Sciatic nerve (tissue), 2 donors: ENCODE data around the gene CD72. TPM values are rescaled to one million over a fixed set of nuclear protein-coding genes. Genes with fewer than 3 reads are reported as not detected.
"Not testable (repeated sequence)": the region's sequence is repeated elsewhere in the genome, so short reads cannot be mapped to it uniquely, and the experiment has no call there.

Experiments used
- ATAC-seq: fragments of 200-7000 bp; cut with Tn5 transposase; one replicate; pipeline ENCODE4 v1.9.1; 2020; ENCODE audit warnings: mild to moderate bottlenecking, moderate library complexity
- DNase-seq: peaks from one replicate; pipeline ENCODE4 v3.0.0-alpha.2; 2020; ENCODE audit warnings: low spot score
- intact Hi-C: fragments of 100-400 bp; cut with DNase I; formaldehyde crosslinking; loops from one replicate; pipeline ENCODE4 v1.14.2; 2022
- total RNA-seq: library from RNA; stranded (reverse); fragmentation: NEBNext Ultra II Directional; extraction: Animal tissue kit (Norgen Biotek cat#: 25700); gene quantifications from one replicate; pipeline ENCODE4 v1.2.1, GENCODE V29; 2021
- donor health status: DM: no; HTN: no; CAD: no.
- donor health status: DM: no; HTN: no; CAD: no.

Gene CD72
- total RNA-seq, 1 donor from 2014 or later, result 5.5 TPM

DNA sequence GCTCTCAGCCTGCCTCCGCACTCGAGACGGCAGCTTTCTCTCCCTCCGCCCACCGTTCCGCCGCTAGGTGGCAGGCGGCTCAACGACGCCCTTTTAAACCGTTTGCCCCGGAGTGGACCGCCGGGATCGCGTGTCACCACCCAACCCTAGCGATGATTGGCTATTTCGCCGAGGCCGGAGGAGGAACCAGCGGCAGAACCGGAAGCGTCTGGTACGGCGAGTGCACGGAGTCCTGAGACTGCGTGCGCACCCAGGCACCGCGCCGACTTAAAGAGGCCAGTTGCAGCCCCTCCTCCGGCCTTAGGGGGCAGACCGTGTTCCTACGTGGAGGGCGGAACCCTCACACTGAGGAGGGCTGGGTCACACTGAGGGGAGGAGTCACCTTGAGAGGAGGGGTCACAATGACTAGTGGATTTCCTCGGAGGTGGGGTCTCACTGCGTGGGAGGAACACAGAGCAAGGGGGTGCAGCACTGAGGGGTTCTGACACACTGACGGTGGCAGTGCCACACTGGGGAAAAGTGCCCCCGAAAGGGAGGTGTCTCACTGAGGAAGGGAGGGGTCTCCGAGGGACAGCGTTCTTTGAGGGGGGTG lies 14.1 kb downstream of the CD72 start:
- DNase-seq, result peak; percentile 100
- intact Hi-C loops, result no loop called here

DNA sequence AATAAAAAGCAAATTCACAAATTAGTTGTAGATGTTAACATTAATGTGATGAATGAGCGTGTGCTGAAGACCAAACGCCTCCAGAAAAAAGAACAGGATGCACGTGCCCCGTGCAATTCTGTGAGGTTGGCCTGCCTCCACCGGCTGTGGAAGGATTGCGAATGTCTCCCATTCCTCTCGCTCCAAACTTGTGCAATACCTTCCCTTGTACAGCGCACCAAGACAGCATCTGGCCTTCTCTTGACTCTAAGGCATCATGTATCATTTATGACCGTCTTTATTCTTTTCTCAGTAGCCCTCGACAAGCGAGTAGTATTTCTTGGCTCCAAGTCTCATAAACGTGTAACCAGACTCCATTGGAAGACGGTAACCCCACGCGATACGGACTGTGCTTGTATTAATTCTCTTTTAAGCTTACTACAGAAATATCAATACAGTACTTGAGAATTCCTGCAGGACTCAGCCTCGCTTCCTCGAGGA lies 14.7 kb downstream of the CD72 start:
- ATAC-seq (peak; percentile 66), DNase-seq (peak; percentile 83)
- intact Hi-C loops, result no loop called here

More for the DNA sequence above, 14.1 kb downstream of the CD72 start:
- ATAC-seq, result peak; percentile 97

DNA sequence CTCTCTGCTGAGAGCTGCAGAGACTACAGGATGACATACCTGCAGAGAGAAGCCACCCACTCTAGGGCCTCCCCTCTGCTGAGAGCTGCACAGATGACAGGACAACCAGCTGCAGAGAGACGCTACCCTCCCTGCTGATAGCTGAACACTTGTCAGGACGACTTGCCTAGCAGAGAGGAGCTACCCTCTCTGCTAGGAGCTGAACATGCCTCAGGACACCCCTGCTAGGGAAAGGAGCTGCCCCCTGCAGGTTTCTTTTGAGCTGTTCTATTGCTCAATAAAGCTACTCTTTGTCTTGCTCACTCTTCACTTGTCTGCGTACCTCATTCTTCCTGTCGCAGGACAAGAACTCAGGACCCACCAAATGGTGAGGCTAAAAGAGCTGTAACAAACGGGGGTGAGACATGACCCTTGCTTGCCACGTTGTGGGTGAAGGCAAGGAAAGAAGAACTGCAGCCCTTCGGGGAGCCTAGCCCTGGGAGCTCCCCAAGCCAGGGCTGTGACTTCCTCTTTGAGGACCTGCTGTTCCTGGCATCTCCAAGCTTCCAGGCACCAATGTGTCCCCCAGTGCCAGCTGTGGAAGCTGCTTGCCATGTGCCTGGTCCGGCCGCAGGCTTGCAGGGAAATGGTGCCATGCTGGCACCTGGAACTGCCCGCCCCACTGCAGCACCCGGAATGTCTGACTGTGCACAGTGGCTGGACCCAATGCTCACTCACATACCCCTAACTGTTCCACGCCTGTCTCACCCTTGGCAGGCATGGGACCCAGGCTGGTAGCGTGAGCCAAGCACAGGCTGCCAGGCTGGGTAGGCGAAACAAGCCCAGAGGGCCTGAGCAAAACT lies 18.2 kb downstream of the CD72 start:
- ATAC-seq (no peak), DNase-seq (no peak)
- intact Hi-C loops, result no loop called here

DNA sequence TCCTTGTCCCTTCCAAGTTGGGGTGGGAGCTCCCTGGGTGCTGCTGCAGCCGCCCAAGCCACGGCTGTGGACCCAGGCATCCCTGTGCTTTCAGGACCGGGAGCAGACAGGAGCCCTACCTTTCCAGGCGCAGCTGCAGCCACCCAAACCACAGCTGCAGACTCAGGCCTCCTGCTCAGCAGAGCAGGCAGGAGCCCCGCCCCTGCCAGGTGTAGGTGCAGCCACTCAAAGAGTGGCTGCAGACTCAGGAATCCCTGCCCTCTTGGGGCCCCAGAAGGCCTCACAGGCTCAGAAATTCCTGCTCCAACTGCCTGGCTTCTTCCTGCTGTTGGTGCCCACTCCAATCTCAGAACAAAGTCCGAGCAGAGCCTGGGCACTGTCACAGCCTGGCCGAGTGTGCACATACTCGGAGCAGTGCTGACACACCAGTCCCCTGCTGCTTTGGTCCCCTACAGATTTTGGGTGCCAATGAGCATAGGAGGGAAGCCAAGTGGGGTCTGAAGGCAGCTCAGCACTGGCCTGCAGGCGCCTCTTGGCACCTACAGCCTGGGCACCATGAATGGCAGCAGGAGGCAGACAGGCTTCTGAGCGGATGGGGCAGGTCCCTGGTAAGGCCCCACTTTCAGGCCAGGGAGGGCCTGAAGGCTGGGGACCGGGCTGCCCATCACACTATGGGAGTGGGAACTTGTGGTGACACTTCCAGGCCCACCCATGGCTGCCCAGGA lies 19.2 kb downstream of the CD72 start:
- no peak for DNase-seq
- ATAC-seq, result no peak
- intact Hi-C loops, result no loop called here

DNA sequence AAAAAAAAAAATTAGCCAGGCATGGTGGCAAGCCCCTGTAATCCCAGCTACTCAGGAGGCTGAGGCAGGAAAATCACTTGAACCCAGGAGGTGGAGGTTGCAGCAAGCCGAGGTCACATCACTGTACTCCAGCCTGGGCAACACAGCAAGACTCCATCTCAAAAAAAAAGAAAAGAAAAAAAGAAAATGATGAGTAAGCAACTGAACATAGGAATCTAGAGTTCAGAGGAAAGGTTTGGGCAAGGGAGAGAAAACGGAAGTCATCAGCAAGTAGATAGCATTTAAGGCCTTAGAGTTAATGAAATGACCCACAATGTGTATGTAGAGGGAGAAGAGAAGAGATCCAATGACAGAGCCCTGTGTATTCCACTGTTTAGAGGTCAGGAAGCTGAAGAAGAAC lies 21.3 kb downstream of the CD72 start:
- ATAC-seq, intact Hi-C loops, DNase-seq: not testable (repeated sequence)

DNA sequence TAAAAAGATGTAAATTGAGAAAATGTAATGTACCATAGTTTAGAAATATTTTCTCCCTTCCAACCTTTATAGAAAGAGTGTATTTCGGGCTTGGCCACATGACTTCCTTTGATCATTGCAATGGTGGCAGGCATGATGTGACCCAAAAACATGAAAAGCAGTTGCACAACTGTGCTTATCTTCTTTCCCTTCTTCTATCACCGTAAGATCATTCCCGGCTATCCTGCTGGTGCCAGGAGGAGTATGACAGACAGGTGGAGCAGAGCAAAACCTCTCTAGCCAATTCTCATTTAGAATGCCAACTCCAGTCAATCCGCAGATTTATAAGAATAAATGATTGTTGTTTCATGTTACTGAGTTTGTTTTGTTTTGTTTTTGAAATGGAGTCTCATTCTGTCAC lies 23.7 kb downstream of the CD72 start:
- ATAC-seq (no peak), DNase-seq (no peak)
- intact Hi-C loops, result no loop called here

DNA sequence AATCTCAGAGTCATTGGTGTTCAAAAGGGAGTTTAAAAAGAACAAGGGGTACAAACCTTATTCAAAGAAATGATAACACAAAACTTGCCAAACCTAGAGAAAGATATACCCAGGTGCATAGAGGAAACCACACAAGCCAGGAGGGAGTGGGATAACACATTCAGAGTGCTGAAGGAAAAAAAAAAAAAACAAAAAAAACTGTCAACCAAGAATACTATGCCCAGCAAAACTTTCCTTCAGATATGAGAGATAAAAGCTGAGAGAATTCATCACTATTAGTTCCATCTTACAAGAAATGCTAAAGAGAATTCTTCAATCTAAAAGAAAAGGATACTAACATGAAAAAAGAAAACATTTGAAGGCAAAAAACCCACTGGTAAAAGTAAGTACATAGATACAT lies 24.6 kb downstream of the CD72 start:
- intact Hi-C loops, result no loop called here
- ATAC-seq, result no peak
- no peak for DNase-seq

DNA sequence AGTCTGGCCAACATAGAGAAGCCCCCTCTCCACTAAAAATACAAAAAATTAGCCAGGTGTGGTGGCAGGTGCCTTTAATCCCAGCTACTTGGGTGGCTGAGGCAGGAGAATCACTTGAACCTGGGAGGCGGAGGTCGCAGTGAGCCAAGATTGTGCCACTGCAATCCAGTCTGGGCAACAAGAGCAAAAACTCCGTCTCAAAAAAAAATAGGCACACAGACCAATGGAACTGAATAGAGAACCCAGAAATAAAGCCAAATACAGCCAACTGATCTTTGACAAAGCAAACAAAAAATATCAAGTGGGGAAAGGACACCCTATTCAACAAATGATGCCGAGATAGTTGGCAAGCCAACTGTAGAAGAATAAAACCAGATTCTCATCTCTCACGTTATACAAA lies 29.7 kb downstream of the CD72 start:
- DNase-seq, intact Hi-C loops, ATAC-seq: not testable (repeated sequence)

DNA sequence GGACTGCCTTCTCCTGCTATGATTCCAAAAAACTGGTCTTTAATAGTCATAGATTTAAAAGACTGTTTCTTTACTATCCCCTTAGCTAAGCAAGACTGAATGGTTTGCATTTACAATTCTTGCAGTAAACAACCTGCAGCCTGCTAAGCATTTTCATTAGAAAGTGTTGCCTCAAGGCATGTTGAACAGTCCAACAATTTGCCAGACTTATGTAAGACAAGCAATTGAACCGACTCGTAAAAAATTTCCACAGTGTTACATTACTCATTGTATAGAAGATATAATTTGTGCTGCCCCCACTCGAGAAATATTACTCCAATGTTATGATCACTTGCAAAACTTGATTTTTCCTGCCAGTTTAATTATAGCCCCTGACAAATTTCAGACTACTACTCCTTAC lies 33.5 kb downstream of the CD72 start:
- DNase-seq, intact Hi-C loops, ATAC-seq: not testable (repeated sequence)

DNA sequence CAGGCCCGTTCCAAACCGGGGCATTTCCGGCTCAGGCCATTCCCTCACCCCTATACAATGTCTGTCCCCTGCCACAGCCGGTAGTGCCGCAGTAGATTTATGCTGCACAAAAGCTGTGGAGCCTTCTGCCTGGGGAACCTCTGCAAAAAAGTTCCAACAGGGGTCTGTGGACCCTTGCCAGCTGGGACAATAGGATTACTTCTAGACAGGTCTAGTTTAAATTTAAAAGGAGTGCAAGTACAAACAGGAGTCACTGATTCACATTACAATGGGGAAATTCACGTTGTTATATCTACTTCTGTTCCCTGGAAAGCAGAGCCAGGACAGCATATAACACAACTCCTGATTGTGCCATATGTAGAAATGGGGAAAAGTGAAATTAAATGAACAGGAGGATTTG lies 34.7 kb downstream of the CD72 start:
- intact Hi-C loops, ATAC-seq: not testable (repeated sequence)

DNA sequence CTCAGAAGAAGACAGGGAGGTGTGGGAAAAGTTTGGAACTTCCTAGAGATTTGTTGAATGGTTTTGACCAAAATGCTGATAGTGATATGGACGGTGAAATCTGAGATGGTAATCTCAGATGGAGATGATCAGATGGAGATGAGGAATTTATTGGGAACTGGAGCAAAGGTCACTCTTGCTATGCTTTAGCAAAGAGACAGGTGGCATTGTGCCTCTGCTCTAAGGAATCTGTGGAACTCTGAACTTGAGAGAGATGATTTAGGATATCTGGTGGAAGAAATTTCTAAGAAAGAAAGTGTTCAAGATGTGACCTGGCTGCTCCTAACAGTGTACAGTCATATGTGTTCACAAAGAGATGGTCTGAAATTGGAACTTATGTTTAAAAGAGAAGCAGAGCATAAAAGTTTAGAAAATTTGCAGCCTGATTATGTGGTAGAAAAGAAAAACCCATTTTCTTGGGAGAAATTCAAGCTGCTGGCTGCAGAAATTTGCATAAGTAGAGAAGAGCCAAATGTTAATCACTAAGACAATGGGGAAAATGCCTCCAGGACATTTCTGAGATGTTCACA lies 38.5 kb downstream of the CD72 start:
- DNase-seq, ATAC-seq, intact Hi-C loops: not testable (repeated sequence)

More for the DNA sequence above, 34.7 kb downstream of the CD72 start:
- DNase-seq, result not testable (repeated sequence)

DNA sequence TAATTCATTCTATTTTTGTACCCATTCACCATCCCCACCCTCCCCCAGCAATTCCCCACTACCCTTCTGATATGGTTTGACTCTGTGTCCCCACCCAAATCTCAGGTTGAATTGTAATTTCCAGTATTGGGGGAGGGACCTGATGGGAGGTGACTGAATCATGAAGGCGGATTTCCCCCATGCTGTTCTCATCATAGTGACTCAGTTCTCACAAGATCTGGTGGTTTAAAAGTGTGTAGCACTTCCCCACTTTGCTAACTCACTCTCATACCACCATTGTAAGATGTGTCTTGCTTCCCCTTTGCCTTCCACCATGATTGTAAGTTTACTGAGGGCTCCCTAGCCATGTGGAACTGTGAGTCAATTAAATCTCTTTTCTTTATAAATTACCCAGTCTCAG lies 39.1 kb downstream of the CD72 start:
- ATAC-seq (no peak), DNase-seq (no peak)
- intact Hi-C loops, result no loop called here

DNA sequence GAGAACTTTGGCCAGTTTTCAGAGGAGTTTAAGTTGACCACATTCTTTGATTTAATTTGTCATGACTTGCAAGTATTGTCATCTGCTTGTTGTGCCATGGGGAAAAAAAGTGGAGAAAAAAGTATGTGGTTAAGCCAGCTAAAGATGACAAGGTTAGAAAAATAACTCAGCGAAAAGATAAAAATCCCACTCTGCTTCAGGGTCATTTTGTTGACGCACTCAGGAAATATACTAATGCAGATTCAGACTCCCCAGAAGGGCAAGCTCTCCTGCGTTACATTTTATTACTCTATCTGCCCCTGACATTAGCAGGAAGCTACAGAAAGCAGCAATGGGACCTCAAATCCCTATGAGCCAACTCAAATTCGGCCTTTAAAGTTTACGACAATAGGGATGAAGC lies 40.7 kb downstream of the CD72 start:
- intact Hi-C loops, result no loop called here
- ATAC-seq (no peak), DNase-seq (no peak)

DNA sequence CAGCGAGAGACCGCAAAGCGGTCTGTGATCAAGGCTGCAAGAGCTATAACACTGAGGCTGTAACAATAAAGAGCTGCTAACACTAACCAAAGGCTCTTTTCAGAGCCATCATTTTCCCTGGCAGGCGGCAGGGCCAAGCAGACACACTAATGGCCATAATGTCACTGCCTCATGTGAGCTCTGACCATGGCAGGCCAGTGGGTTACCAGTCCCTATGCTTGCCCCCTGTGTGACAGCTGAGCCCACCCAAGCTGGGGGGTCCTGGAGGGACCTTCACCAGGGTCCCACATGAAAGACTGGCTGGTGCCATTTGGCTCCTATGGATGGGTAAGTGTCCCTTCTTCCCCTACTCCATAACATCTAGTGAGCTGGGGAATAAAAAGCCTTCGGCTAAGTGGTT lies 42.7 kb downstream of the CD72 start:
- intact Hi-C loops, result no loop called here
- no peak for DNase-seq
- no peak for ATAC-seq

DNA sequence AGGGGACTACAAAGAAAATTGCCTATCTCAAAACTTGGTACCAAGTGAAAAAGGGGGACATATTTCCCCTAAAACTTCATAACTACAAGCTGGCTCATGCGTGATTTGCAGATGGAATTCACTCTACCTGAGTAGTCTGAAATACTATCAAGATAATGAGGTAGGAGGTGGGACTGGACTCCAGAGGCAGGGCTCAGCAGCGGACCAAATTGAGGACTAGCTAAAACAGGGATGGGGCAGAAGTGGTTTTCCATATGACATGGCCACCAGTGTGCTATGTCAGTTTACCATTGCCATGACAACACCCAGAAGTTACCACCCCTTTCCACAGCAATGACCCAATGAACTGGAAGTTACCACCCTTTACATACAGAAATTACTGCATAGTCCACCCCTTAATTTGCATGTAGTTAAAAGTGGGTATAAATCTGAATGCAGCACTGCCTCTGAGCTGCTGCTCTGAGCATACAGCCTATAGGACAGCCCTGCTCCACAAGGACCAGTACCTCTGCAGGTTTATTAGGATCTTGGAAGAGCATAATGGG lies 43.6 kb downstream of the CD72 start:
- intact Hi-C loops, result no loop called here
- ATAC-seq, result no peak
- no peak for DNase-seq

DNA sequence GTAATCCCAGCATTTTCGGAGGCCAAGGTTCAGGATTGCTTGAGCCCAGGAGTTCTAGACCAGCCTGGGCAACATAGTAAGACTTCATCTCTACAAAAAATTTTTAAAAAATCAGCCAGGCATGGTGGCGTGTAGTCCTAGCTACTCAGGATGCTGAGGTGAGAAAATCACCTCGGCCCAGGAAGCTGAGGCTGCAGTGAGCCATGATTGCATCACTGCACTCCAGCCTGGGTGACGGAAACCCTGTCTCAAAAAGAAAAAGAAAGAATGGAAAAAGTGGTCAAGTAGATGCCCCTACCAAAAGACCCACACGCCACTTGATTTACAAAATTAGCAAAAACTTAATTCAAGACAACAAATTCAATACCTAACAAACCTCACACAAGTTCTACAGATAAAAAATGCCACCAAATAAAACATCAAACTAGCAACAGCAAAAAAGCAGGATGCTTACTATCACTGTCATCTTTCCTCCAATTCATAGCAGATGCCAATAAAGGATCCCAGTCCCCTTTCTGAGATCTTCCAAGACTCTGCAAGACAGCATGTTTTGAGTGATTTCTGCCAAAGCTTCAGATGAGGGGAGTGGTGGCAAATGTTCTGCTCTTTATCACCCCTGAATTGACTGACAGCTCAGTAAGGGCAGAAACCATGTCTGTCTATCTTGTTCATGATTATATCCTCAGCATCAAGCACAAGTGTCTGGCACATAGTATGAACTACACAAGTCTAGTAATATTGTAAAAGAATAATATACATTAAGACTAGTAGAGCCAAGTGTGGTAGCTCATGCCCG lies 47.3 kb downstream of the CD72 start:
- intact Hi-C loops, result no loop called here
- ATAC-seq, result no peak
- DNase-seq, result no peak

DNA sequence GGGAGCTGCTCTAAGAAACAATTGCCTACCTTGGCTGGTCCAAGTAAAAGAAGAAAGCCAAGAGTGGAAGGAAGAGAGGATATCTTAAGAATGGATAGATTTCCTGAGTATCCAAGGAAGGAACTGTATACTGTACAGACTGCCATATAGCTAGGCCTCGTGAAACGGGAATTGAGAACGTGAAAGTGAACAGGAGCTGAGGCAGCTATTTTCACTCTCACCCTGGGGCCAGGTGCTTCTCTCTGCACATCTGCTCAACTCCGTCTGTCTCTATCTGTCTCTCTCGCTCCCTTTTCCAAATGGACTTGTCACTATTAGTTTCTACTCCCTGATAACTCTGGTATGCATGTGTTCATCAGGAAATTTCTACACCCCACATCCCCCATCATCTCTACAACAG lies 49.0 kb downstream of the CD72 start:
- intact Hi-C loops, result no loop called here
- no peak for DNase-seq
- ATAC-seq, result no peak

DNA sequence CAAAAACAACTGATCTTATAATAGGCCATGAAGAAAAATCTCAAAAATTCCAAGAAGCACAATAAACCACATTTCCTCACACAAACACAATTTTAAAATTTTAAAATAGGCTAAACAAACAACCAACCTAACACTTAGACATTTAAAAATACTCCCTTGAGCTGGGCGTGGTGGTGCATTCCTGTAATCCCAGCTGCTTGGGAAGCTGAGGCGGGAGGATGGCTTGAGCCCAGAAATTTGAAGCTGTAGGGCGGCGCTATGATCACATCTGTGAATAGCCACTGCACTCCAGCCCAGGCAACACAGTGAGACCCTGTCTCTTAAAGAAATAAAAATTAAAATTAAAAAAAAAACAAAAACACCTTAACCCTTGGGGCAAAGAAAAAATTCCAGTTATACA lies 50.0 kb downstream of the CD72 start:
- ATAC-seq (no peak), DNase-seq (no peak)
- intact Hi-C loops, result no loop called here
